HG03066 (cell line): ENCODE results near the gene LCE4A.

ENCODE experiments used
- ATAC-seq: cut with Tn5 transposase; IDR thresholded peaks from one replicate; pipeline ENCODE4 v1.9.1; 2021; ENCODE audit warnings: low read depth; ENCODE audit not compliant: unreplicated experiment

The LCE4A gene

DNA sequence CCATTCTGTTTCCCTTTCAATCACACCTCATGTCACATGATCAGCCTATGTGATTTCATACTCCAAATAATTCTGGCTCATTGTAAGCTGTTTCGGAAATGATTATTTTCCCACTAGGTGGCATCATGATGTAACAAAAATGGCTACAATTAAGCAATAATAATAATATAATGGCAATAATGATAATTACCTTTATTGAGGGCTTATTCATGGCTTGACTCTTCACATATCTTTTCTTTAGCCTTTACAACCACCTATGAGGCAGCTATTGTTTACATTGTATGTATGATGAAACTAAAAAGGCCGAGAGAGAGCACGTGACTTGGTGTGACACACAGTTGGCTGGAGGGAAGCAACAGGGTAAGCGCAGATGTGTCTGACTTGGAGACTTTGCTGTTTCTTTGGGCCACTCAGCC, 37.3 kb downstream of the LCE4A start:
- no peak for ATAC-seq

DNA sequence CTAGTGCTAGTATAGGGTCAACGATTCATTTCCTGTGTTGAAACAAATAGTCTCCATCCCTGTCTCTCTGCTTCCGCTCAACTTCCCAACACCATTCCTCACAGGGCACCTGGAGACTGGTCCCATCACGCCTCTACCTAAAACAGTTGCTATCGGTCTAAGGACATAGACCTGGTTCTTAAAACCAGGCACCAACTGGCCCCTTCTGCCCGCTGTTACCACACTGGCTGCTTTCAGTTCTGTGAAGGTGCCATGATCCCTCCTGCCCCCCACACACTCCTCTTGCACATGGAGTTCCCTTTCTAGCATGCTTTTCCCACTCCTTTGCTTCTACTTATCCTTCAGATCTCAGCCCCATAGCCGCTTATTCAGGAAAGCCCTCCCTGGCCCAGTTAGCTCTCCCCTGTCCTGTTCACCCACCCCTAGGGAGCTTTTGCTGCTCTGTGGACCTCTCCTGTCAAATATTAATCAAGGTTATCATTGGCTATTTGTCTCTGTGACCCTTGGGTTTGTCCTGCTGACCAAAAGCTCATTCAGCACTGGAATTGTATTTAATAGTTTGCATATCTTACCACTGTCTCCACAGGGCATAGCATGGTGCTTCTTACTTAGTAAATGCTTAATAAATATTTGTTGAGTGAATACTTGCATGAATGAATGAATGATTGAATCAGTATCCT, 37.9 kb downstream of the LCE4A start:
- ATAC-seq, result no peak

DNA sequence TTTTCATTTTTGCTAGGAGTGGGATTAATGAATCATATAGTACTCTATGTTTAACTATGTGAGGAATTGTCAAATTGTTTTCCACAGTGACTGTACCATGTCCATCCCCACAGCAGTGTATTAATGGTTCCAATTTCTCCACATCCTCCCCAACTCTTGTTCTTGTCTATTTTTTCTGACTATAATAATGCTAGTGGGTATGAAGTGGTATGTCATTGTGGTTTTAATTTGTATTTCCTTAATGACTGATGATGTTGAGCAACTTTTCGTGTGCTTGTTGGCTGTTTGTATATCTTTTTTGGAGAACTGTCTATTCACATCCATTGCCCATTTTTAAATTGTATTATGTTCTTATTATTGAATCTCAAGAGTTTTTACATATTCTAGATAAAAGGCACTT, 39.9 kb downstream of the LCE4A start:
- no peak for ATAC-seq

DNA sequence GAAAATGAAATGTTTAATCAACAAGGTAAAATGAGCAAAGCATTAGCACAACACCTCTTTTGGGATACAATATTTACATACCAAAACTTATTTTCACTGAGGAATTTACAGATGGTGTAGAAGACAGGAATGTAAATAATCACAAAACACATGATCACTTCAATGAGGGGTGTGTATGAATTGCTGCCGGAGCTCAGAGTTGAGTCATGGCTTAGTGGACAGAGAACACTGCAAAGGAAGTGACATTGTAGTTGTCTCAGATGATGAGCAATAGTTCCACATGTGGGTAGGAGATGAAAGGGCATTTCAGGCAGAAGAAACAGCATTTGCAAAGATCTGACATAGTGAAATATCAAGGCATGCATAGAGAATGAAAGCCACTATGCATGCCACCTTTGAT, 44.3 kb downstream of the LCE4A start:
- no peak for ATAC-seq

DNA sequence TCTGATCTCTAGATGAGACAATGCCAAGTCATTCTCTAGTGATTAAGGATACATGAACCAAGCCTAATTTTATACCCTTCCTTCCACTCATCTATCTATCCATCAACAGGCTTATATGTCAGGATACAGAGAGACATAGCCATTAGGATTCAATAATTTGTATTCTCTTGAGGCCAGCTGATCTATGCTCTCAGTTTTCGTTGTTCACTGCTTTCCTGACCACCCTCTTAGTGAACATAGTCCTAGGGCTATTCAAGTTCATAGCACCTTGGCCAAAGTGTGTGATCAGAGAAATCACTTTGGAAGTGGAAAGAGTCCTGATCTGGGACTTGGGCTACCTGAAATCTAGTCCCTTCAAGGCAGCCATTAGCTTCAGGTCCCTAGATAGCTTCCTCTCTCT, 45.6 kb downstream of the LCE4A start:
- no peak for ATAC-seq

DNA sequence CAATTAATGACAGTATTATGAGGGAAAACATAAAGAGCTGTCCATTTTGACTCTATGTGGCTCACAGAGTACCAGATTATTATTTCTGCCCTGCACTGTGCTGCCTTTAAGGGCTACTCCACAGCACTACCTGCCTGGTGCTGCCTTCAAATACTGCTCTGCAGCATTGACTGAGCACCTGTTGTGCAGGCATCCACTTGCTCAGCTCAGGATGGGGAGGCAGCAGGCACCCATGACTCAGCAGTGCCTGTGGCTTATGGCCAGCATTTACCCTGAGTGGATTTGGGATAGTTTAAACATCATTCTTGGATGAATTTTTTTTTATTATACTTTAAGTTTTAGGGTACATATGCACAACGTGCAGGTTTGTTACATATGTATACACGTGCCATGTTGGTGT, 48.9 kb downstream of the LCE4A start:
- no peak for ATAC-seq

DNA sequence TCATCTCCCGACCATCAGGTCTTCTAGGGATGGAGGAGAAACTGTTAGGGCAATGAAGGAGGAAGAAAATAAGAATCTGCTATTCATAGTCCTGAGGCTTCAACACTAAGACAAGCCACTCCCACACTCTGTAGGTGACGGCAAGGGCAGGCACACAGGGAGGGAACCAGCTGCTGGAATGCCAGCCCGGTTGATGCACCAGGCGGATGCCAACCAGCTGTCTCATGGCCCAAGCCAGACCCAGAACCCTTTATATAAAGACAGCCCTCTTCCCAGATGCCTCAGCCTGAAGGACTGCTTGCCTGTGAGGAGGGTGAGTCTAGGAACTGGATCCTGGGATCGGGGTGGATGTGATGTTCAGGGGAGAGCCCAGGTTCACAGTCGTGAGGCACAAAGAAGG, 49.8 kb downstream of the LCE4A start, which contains the start of gene KPRP:
Gene KPRP (plus strand): TSS at position 279 of the 400 bp plus-strand sequence. CDS start 1,564 bp downstream, outside the sequence.
- no peak for ATAC-seq

DNA sequence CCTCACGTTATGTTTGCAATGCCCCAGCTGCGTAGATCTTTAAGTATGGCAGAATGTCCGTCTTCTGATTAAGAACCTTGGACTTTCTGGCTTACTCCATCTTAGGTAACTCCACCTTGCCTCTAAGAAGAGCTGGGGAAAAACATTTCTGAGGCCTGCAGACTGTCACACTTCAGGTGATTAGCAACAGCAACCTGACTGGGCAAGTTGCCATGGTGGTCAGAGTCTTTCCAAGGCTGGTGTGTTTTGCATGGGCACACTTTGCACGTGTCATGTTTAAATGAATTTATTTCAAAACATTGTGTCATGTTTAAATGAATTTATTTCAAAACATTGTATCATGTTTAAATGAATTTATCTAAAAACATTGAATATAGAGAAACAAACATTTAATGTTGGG, 50.7 kb downstream of the LCE4A start:
- no peak for ATAC-seq
